GM18505 (cell line): ENCODE results near the gene PLA2G4E.

Experiments
- ATAC-seq: cut with Tn5 transposase; IDR thresholded peaks from one replicate; pipeline ENCODE4 v1.9.1; 2021; ENCODE audit not compliant: unreplicated experiment
- POLR2A ChIP-seq: IDR thresholded peaks from 4 replicates; pipeline ENCODE4 v1.6.1; 2011; ENCODE audit warnings: borderline replicate concordance; ENCODE audit not compliant: insufficient read depth, insufficient read length; ENCODE audit errors: extremely low read depth

Gene PLA2G4E

DNA sequence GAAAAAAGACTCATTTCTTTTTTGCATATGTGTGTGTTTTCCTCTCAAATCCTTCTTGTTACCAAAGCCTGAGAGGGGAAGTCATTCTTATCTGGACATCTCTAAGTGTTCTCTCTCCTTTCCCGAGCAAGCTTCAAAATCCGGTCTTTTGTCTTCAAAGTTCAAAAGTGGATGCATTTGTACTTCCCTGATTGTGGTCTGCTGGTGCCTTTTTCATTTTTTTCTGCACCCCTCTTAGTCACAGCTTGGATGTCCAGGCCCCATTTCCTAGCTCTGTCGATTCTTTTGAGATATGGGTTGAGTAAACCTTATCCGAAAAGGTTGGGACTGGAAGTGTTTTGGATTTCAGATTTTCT lies 83.3 kb downstream of the PLA2G4E start:
- TF ChIP-seq POLR2A, result no peak
- ATAC-seq, result no peak

DNA sequence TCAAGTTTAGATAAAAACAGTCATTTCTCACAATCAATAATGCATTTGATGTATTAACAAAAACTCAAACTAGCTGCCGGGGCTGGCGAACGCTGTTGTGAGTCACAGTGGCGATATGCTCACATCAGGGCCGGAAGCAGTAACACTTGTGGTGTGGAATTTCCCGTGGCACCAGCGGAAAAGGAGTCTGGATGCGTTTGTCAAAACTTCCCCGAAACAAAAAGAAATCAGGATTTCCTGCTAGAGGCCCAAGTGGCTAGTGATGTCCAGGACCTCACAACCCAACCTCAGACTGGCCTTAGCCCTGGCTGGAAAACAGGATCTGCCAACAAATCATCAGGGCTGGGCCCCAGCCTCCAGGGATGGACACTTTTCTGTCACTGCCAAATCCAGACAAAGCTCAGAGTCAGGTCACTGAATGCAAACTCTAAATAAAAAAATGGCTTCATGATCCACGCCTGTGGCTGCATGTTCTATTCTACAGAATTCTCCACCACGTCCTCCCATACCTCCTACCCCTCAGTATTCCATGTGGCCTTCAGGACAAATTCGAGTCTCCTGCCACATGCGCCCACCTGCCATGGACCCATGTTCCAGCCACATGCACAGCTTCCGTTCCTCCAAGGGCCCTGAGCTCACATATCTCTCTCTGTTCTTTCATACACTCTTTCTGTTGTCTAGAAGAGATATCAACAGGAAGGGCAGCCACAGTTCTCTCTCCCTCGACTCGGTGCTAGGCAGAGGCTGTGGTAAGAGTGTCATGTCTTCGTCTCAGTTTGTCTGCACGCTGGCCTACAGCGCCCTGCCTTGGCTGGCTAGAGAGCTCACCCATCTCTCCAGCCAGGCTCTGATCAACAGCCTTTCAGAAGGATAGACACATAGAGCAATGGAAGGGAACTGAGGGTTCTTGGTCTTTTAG lies 83.9 kb downstream of the PLA2G4E start:
- peak; percentile 34 for TF ChIP-seq POLR2A

DNA sequence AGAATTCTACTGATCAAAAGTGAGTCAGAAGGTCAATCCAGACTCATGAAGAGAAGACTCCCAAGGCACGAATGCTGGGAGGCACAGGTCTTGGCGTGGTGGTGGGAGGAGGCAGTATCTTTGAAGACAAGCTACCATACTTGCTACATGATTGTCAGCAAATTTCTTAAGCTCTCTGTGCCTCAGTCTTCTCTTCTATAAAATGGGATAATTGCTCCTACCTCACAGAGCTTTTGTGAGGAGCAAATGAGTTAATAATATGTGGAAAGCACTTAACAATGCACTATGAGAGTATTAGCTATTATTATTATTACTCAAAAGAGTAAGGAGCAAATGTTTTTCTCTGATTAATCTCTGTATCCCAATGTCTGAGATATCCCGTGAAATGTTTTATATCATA lies 84.7 kb downstream of the PLA2G4E start:
- no peak for TF ChIP-seq POLR2A
- ATAC-seq, result no peak

More for the DNA sequence above, 83.9 kb downstream of the PLA2G4E start:
- ATAC-seq, result no peak

DNA sequence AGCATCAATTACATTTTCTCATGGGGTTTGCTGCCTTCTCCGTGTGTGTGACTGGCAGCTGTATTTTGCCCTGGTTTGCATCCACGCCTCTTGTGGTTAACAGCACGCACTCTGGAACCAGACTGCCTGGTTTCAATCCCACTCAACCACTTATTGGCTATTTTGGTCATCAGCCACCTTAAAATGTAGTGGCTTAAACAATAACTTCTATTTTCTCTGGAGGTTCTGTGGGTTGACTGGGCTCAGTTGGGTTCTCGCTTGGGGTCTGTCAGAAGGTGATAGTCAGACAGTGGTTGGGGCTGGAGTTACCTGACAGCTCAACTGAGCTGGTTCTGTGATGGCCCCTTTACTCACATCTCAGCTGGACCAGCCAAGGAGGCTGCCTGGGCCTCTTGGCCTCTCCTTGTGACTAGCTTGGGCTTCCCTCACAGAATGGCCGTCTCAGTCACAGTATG lies 85.2 kb downstream of the PLA2G4E start:
- no peak for ATAC-seq
- no peak for TF ChIP-seq POLR2A

DNA sequence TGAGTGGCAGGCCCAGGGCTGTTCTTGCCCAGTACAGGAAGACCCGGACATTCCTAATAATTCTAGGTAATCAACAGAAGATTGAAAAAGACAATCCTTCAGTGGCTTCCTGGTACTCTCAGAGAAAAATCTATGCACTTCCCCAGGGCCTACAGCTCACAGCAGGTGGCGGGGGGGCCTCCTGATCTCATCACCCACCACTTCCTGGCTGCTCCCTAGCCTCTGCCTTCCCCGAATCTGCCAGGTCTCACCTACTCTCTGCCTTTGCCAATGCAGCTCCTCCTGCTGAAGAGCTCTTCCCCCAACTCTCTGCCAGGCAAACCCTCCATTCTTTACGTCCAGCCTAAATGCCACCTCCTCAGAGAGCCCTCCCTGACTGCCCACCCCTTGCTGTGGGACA lies 86.0 kb downstream of the PLA2G4E start:
- ATAC-seq, result no peak
- TF ChIP-seq POLR2A, result no peak

DNA sequence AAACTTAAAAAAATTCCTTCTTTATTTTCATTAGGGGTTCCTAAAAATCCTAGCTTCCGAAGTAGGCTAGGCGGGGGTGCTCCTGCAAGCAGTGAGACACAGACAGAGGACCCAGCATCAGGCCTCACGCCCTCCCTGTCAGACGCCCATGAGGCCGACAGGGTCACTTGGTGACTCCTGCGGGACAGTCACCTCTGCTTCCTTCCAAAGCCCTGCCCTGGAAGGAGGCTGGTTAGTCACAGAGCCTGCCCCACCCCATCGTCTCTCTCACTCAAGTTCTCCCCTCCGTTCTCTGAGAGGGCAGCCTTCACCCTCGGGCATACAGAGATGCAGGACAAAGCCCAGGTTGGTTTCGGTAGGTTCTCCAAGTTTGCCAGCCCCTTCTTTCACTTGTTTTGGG lies 87.1 kb downstream of the PLA2G4E start:
- ATAC-seq, result no peak
- TF ChIP-seq POLR2A, result no peak

DNA sequence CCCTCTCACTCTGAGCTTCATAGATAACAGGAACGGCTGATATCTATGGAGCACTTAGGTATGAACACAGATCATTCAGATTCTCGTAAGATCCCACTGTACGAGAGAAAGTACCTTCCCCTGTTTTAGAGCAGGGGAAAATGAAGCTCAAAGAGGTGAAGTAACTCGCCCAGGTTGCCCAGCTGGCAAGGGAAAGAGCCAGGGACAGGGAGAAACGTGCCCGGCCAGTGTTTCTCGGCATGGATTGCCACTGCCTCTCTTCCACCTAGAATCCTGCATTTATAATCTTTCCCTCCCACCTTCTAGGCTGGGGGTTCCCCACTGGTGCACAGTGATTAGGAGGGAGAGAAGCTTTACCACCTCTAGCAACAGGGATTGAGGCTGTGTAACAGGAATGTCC lies 87.5 kb downstream of the PLA2G4E start:
- ATAC-seq, result no peak
- TF ChIP-seq POLR2A, result no peak

DNA sequence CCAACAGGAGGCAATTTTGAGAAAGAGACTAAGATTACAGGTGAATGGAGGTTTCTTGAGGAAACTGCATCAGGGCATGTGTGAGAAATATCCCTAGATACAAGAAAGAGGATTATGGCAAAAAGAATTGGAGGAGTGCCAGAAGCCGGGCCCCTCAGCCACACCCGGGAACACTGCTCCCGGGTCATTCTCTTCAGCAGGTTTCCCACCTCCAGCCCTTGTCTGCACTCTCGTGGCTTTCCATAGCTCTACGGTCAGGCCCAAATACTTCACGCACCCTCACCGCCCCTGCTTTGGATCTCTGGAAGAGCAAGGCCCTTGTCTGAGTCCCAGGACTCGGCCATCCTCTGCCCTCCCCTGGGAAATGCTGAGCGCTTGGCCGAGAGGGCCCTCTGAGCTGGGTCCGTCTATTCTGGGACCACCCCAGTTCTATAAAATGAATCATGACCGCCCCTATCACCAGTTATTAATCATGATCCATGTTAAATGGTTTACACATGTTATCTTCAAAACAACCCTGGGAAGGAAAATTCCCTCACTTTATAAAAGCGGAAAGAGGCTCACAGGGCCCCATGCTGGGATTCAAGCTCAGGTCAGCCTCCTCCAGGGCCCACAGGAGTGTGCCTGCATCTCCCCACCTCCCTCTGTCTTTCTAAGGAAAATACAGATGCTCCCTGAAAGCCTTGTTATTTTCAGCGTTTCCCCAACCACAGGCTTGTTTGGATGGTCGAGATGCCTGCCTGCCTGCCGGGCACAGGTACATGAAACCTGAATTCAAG lies 88.1 kb downstream of the PLA2G4E start:
- no peak for ATAC-seq
- TF ChIP-seq POLR2A, result no peak

DNA sequence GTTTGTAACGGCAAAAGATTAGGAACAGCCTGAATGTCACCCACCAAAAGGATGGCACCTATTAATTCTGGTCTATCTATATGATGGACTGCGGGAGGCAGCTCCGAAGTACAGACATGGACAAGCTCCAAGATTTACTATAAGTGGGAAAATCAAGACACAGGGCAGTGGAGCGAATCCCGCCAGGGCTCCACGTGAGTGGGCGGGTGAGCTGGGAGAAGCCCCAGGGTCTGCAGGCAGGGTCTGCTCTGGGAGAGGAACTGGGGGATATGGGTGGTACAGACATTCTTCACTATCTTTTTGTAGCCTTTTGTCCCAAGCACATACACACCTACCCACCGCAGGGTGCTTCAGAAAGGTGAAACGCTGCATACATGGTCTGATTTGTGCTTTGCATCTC lies 88.7 kb downstream of the PLA2G4E start:
- no peak for ATAC-seq
- TF ChIP-seq POLR2A, result no peak
